Activated CD4-positive, alpha-beta T cell treated with anti-CD3 and anti-CD28 coated beads, Interleukin-2, amount 10 ng/mL, durations not matched to agents 24 days and 14 days (primary cell): ENCODE results near the gene PKHD1. TPM values are rescaled to one million over a fixed set of nuclear protein-coding genes. Genes with fewer than 3 reads are reported as not detected.

Experiments used
- DNase-seq: peaks from one replicate; pipeline ENCODE4 v3.0.0; 2022
- H3K27ac Mint-ChIP-seq: one replicate; pipeline ENCODE4 v1.8.0; 2022; ENCODE audit warnings: mild to moderate bottlenecking, mixed read lengths
- H3K27me3 Mint-ChIP-seq: one replicate; pipeline ENCODE4 v1.8.0; 2022; ENCODE audit warnings: mixed read lengths
- H3K36me3 Mint-ChIP-seq: one replicate; pipeline ENCODE4 v1.8.0; 2022; ENCODE audit warnings: low read depth, mild to moderate bottlenecking, mixed read lengths
- H3K4me1 Mint-ChIP-seq: one replicate; pipeline ENCODE4 v1.8.0; 2021; ENCODE audit warnings: mixed read lengths
- H3K4me3 Mint-ChIP-seq: one replicate; pipeline ENCODE4 v1.8.0; 2022; ENCODE audit warnings: mild to moderate bottlenecking, moderate library complexity, mixed read lengths
- H3K9me3 Mint-ChIP-seq: one replicate; pipeline ENCODE4 v1.8.0; 2021; ENCODE audit warnings: mixed read lengths
- intact Hi-C: fragments of 100-400 bp; cut with micrococcal nuclease; formaldehyde crosslinking; loops from one replicate; pipeline ENCODE4 v1.15.1; 2023
- total RNA-seq: library from RNA; stranded (reverse); gene quantifications from 2 replicates; pipeline ENCODE4 v1.2.3, GENCODE V29; 2022

The PKHD1 gene
- total RNA-seq, 1 donor from 2014 or later: not detected

- no peak overlapping the region for H3K4me3 Mint-ChIP-seq
- no peak for DNase-seq
- H3K27ac Mint-ChIP-seq: no peak overlapping the region
- intact Hi-C loops: no loop called here
- H3K9me3 Mint-ChIP-seq: no peaks in the 10 kb centered on the region
- H3K36me3 Mint-ChIP-seq: no peaks in the 10 kb centered on the region
- no peaks in the 10 kb centered on the region for H3K4me1 Mint-ChIP-seq
- H3K27me3 Mint-ChIP-seq: peaks cover 16% of the 10 kb centered on the region
These were observed 672 bp downstream of the PKHD1 start for GRCh38 chr6:52086741-52087140.

- Mint-ChIP-seq H3K9me3 (no peaks in the 10 kb centered on the region), H3K4me3 (no peak overlapping the region), H3K4me1 (no peaks in the 10 kb centered on the region), H3K36me3 (no peaks in the 10 kb centered on the region), H3K27me3 (peaks cover 15% of the 10 kb centered on the region), H3K27ac (no peak overlapping the region)
- intact Hi-C loops: no loop called here
- DNase-seq: no peak
These were observed 6.2 kb downstream of the PKHD1 start for GRCh38 chr6:52081237-52081636.

- DNase-seq: no peak
- H3K27ac Mint-ChIP-seq: no peak overlapping the region
- H3K4me3 Mint-ChIP-seq: no peak overlapping the region
- H3K27me3 Mint-ChIP-seq: peaks cover 13% of the 10 kb centered on the region
- H3K4me1 Mint-ChIP-seq: no peaks in the 10 kb centered on the region
- intact Hi-C loops: no loop called here
- no peaks in the 10 kb centered on the region for H3K9me3 Mint-ChIP-seq
- H3K36me3 Mint-ChIP-seq: no peaks in the 10 kb centered on the region
These were observed 9.3 kb downstream of the PKHD1 start for GRCh38 chr6:52077961-52078625.

GRCh38 chr6:52077180-52077884 lies 10.1 kb downstream of the PKHD1 start:
- Mint-ChIP-seq H3K27me3 (peaks cover 17% of the 10 kb centered on the region), H3K27ac (no peak overlapping the region), H3K4me3 (no peak overlapping the region), H3K9me3 (no peaks in the 10 kb centered on the region), H3K36me3 (no peaks in the 10 kb centered on the region), H3K4me1 (no peaks in the 10 kb centered on the region)
- intact Hi-C loops: no loop called here
- DNase-seq: no peak

GRCh38 chr6:52076791-52077179 lies 10.6 kb downstream of the PKHD1 start:
- H3K4me1 Mint-ChIP-seq: no peaks in the 10 kb centered on the region
- DNase-seq: no peak
- no peaks in the 10 kb centered on the region for H3K36me3 Mint-ChIP-seq
- no peak overlapping the region for H3K4me3 Mint-ChIP-seq
- H3K27ac Mint-ChIP-seq: no peak overlapping the region
- H3K9me3 Mint-ChIP-seq: no peaks in the 10 kb centered on the region
- peaks cover 19% of the 10 kb centered on the region for H3K27me3 Mint-ChIP-seq
- intact Hi-C loops: no loop called here

- H3K36me3 Mint-ChIP-seq: no peaks in the 10 kb centered on the region
- no peaks in the 10 kb centered on the region for H3K4me1 Mint-ChIP-seq
- no peak overlapping the region for H3K27ac Mint-ChIP-seq
- H3K9me3 Mint-ChIP-seq: no peaks in the 10 kb centered on the region
- no peak for DNase-seq
- H3K4me3 Mint-ChIP-seq: no peak overlapping the region
- intact Hi-C loops: no loop called here
- peaks cover 26% of the 10 kb centered on the region for H3K27me3 Mint-ChIP-seq
These were observed 12.7 kb downstream of the PKHD1 start for GRCh38 chr6:52074716-52075115.

GRCh38 chr6:52074155-52074554 lies 13.3 kb downstream of the PKHD1 start:
- H3K4me3 Mint-ChIP-seq: no peak overlapping the region
- no peak for DNase-seq
- no peaks in the 10 kb centered on the region for H3K9me3 Mint-ChIP-seq
- H3K27me3 Mint-ChIP-seq: peaks cover 28% of the 10 kb centered on the region
- no peak overlapping the region for H3K27ac Mint-ChIP-seq
- H3K4me1 Mint-ChIP-seq: no peaks in the 10 kb centered on the region
- intact Hi-C loops: no loop called here
- no peaks in the 10 kb centered on the region for H3K36me3 Mint-ChIP-seq

GRCh38 chr6:52065621-52066020 lies 21.8 kb downstream of the PKHD1 start:
- H3K27me3 Mint-ChIP-seq: peaks cover 18% of the 10 kb centered on the region
- H3K27ac Mint-ChIP-seq: no peak overlapping the region
- no peak for DNase-seq
- H3K9me3 Mint-ChIP-seq: no peaks in the 10 kb centered on the region
- intact Hi-C loops: loop anchor here (10.0 kb wide), 2 partner anchors 329 to 599 kb away; no protein-coding TSS in a partner anchor
- peaks cover 7% of the 10 kb centered on the region for H3K4me1 Mint-ChIP-seq
- H3K4me3 Mint-ChIP-seq: no peak overlapping the region
- H3K36me3 Mint-ChIP-seq: no peaks in the 10 kb centered on the region

- Mint-ChIP-seq H3K36me3 (no peaks in the 10 kb centered on the region), H3K27me3 (peaks cover 13% of the 10 kb centered on the region), H3K4me1 (peaks cover 7% of the 10 kb centered on the region), H3K4me3 (peak overlapping the region; percentile 53), H3K9me3 (no peaks in the 10 kb centered on the region), H3K27ac (peak overlapping the region; percentile 72)
- intact Hi-C loops: loop anchor here (1.0 to 10.0 kb wide), 4 partner anchors 99 to 601 kb away; no protein-coding TSS in a partner anchor
- DNase-seq: peak; percentile 86
These were observed 23.6 kb downstream of the PKHD1 start for GRCh38 chr6:52063584-52064344.

GRCh38 chr6:52061481-52061880 lies 25.9 kb downstream of the PKHD1 start:
- DNase-seq: no peak
- intact Hi-C loops: loop anchor here (5.0 to 10.0 kb wide), 3 partner anchors 101 to 603 kb away; no protein-coding TSS in a partner anchor
- Mint-ChIP-seq H3K36me3 (no peaks in the 10 kb centered on the region), H3K27ac (no peak overlapping the region), H3K4me1 (peaks cover 7% of the 10 kb centered on the region), H3K27me3 (peaks cover 12% of the 10 kb centered on the region), H3K9me3 (no peaks in the 10 kb centered on the region), H3K4me3 (no peak overlapping the region)

- Mint-ChIP-seq H3K4me1 (peaks cover 7% of the 10 kb centered on the region), H3K9me3 (no peaks in the 10 kb centered on the region), H3K27me3 (peaks cover 11% of the 10 kb centered on the region), H3K36me3 (no peaks in the 10 kb centered on the region), H3K4me3 (no peak overlapping the region), H3K27ac (no peak overlapping the region)
- DNase-seq: no peak
- intact Hi-C loops: loop anchor here (5.0 to 10.0 kb wide), 3 partner anchors 102 to 605 kb away; no protein-coding TSS in a partner anchor
These were observed 27.6 kb downstream of the PKHD1 start for GRCh38 chr6:52059821-52060220.

GRCh38 chr6:52055451-52055850 lies 32.0 kb downstream of the PKHD1 start:
- intact Hi-C loops: no loop called here

GRCh38 chr6:52053038-52053695 lies 34.2 kb downstream of the PKHD1 start:
- intact Hi-C loops: no loop called here
- H3K27ac Mint-ChIP-seq: no peak overlapping the region
- H3K4me1 Mint-ChIP-seq: no peaks in the 10 kb centered on the region
- DNase-seq: no peak
- H3K9me3 Mint-ChIP-seq: no peaks in the 10 kb centered on the region
- H3K4me3 Mint-ChIP-seq: no peak overlapping the region
- H3K27me3 Mint-ChIP-seq: peaks cover 19% of the 10 kb centered on the region
- no peaks in the 10 kb centered on the region for H3K36me3 Mint-ChIP-seq

More at GRCh38 chr6:52055451-52055850, 32.0 kb downstream of the PKHD1 start:
- H3K4me1 Mint-ChIP-seq: no peaks in the 10 kb centered on the region
- no peak overlapping the region for H3K4me3 Mint-ChIP-seq
- no peak for DNase-seq
- peaks cover 19% of the 10 kb centered on the region for H3K27me3 Mint-ChIP-seq
- no peaks in the 10 kb centered on the region for H3K36me3 Mint-ChIP-seq
- no peak overlapping the region for H3K27ac Mint-ChIP-seq
- H3K9me3 Mint-ChIP-seq: no peaks in the 10 kb centered on the region
